Endothelial cell (in vitro differentiated cells): ENCODE measurements around the gene ANKRD27. TPM values are rescaled to one million over a fixed set of nuclear protein-coding genes. Genes with fewer than 3 reads are reported as not detected.
"Not testable (repeated sequence)": the region's sequence is repeated elsewhere in the genome, so short reads cannot be mapped to it uniquely, and the experiment has no call there.

Experiments used
- DNase-seq: peaks from one replicate; pipeline ENCODE4 v3.0.0; 2021; ENCODE audit warnings: low spot score
- H3K27ac Mint-ChIP-seq: one replicate; pipeline ENCODE4 v1.8.0; 2021; ENCODE audit warnings: mixed read lengths, inconsistent platforms; ENCODE audit not compliant: unreplicated experiment
- H3K27me3 Mint-ChIP-seq: one replicate; pipeline ENCODE4 v1.8.0; 2021; ENCODE audit warnings: mild to moderate bottlenecking, moderate library complexity, mixed read lengths, inconsistent platforms; ENCODE audit not compliant: unreplicated experiment
- H3K36me3 Mint-ChIP-seq: one replicate; pipeline ENCODE4 v1.8.0; 2021; ENCODE audit warnings: mild to moderate bottlenecking, low read depth, mixed read lengths, inconsistent platforms; ENCODE audit not compliant: unreplicated experiment
- H3K4me1 Mint-ChIP-seq: one replicate; pipeline ENCODE4 v1.8.0; 2021; ENCODE audit warnings: mild to moderate bottlenecking, mixed read lengths, inconsistent platforms; ENCODE audit not compliant: unreplicated experiment
- H3K4me3 Mint-ChIP-seq: one replicate; pipeline ENCODE4 v1.8.0; 2021; ENCODE audit warnings: mild to moderate bottlenecking, mixed read lengths, inconsistent platforms; ENCODE audit not compliant: unreplicated experiment
- H3K9me3 Mint-ChIP-seq: one replicate; pipeline ENCODE4 v1.8.0; 2021; ENCODE audit warnings: mixed read lengths, inconsistent platforms; ENCODE audit not compliant: unreplicated experiment
- total RNA-seq: library from RNA; stranded (reverse); fragmentation: NEBNext Ultra II Directional; extraction: Animal tissue kit (Norgen Biotek cat#: 25700); gene quantifications from one replicate; pipeline ENCODE4 v1.2.1, GENCODE V29; 2021; ENCODE audit not compliant: unreplicated experiment
- TF ChIP-seq, protein P1 (sequence below): fragments of 200-600 bp; sonication (generic); IDR thresholded peaks from one replicate; pipeline ENCODE4 v1.5.0; 2021; ENCODE audit warnings: antibody characterized with exemption; ENCODE audit not compliant: unreplicated experiment

The ANKRD27 gene
- total RNA-seq, 1 donor from 2014 or later, result 20.8 TPM

DNA sequence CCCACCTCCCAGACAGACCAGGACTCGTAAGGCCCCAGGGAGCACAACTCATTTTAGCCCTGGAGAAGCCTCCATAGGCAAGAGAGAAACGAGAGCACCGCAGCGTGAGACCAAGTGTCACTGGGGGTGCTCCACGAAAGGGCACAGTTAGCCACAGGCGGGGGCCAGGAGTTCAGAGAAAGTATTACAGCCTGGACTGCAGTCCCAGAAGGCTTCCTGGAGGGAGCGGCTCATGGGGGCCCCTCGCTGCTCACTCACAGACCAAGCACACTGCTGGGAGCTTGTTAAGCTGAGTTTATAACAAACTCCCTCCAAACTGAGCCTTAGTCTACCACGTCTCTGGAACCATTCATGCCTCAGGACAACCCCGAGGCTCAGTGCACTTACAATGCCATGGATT lies 16.5 kb downstream of the ANKRD27 start:
- Mint-ChIP-seq H3K36me3 (no peaks in the 10 kb centered on the region), H3K9me3 (no peaks in the 10 kb centered on the region), H3K4me3 (no peak overlapping the region), H3K27me3 (peaks cover 3% of the 10 kb centered on the region), H3K27ac (no peak overlapping the region), H3K4me1 (no peaks in the 10 kb centered on the region)
- DNase-seq, result no peak
- TF ChIP-seq, protein P1, sequence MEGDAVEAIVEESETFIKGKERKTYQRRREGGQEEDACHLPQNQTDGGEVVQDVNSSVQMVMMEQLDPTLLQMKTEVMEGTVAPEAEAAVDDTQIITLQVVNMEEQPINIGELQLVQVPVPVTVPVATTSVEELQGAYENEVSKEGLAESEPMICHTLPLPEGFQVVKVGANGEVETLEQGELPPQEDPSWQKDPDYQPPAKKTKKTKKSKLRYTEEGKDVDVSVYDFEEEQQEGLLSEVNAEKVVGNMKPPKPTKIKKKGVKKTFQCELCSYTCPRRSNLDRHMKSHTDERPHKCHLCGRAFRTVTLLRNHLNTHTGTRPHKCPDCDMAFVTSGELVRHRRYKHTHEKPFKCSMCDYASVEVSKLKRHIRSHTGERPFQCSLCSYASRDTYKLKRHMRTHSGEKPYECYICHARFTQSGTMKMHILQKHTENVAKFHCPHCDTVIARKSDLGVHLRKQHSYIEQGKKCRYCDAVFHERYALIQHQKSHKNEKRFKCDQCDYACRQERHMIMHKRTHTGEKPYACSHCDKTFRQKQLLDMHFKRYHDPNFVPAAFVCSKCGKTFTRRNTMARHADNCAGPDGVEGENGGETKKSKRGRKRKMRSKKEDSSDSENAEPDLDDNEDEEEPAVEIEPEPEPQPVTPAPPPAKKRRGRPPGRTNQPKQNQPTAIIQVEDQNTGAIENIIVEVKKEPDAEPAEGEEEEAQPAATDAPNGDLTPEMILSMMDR, result no peak

DNA sequence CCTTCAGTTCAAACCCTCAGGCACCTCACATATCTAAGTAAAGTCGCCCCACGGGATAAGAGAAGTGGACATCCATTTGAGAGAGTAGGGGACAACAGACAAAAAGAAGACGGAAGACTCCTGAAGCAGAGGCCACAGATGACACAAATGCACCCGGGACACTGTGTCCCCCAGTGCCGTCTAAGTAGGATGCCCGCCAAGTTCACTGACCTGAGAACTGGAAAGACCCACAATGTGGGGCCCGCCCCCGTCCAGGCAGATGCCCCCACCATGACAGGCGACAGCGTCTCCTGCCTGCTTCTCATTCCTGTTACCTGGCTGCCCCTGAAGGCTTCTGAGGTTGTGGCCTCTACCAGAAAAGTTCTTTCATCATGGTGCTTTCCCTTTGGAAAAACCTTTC lies 16.9 kb downstream of the ANKRD27 start:
- H3K27me3 Mint-ChIP-seq, result peaks cover 3% of the 10 kb centered on the region
- no peak for DNase-seq
- H3K9me3 Mint-ChIP-seq, result no peaks in the 10 kb centered on the region
- no peaks in the 10 kb centered on the region for H3K36me3 Mint-ChIP-seq
- no peak overlapping the region for H3K27ac Mint-ChIP-seq
- H3K4me3 Mint-ChIP-seq, result no peak overlapping the region
- H3K4me1 Mint-ChIP-seq, result no peaks in the 10 kb centered on the region
- TF ChIP-seq, protein P1, result no peak

DNA sequence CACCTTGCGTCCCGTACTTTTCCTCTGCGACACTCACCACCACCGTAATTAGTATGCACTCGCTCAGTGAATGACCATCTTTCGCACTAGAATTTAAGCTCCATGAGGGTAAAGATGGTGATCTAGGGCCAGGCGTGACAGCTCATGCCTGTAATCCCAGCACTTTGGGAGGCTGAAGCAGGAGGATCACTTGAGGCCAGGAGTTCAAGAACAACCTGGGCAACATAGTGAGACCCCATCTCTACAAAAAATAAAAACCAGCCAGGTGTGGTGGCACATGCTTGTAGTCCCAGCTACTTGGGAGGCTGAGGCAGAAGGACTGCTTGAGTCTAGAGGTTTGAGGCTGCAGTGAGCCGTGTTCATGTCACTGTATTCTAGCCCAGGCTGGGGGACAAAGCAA lies 18.6 kb downstream of the ANKRD27 start:
- H3K27ac Mint-ChIP-seq, H3K36me3 Mint-ChIP-seq, DNase-seq, H3K27me3 Mint-ChIP-seq, H3K4me3 Mint-ChIP-seq, H3K9me3 Mint-ChIP-seq, H3K4me1 Mint-ChIP-seq: not testable (repeated sequence)

DNA sequence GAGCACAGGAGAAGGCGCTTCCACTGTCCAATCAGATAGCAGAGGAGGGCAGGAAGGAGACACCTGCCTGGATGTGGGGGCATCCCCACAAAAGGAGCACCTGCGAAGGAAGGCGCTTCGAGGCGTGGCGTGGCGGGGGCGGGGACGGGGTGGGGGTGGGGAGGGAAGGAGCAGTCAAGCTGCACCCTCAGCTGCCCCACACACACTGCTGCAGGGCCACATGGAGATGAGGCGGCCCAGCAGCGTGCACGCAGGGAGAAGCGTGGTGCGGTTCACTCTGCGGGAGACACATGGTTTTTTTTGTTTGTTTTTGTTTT lies 21.4 kb downstream of the ANKRD27 start:
- no peak overlapping the region for H3K27ac Mint-ChIP-seq
- no peaks in the 10 kb centered on the region for H3K4me1 Mint-ChIP-seq
- TF ChIP-seq, protein P1, result no peak
- peaks cover 7% of the 10 kb centered on the region for H3K27me3 Mint-ChIP-seq
- DNase-seq, result no peak
- H3K9me3 Mint-ChIP-seq, result no peaks in the 10 kb centered on the region
- H3K36me3 Mint-ChIP-seq, result peaks cover 3% of the 10 kb centered on the region
- no peak overlapping the region for H3K4me3 Mint-ChIP-seq

DNA sequence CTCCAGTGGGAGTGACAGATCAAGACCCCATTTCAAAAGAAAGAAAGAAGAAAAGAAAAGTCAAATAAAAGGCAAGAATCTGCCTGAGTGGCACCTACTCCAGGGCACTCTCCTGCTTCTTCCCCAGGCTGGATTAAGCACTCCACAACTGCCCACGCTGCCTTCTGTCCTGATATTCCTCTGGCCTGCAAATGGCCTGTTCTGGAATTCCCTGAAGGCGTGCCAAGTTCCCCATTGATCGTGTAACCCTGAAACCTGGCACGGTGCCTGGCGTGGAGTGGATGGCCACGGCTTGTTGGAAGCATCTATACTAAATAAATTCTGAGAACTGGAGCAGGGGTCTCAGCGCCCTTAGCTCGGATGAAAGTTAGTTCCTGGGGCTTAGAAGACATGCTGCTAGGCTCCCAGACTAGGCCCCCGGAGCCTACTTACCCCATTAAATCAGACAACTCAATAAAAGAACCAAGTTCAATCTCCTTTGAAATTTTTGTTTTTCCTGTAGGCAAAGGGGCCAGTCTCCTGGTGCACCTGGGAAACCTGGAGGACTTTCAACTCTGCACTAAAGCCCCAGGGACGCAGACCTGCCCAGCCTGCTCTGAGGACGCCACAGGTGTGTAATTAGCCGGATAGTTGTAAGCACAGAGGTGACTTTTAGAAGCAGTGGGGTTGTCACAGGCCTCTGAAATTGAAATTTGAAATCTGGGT lies 21.9 kb downstream of the ANKRD27 start:
- H3K4me3 Mint-ChIP-seq, result no peak overlapping the region
- DNase-seq, result no peak
- H3K9me3 Mint-ChIP-seq, result no peaks in the 10 kb centered on the region
- no peak overlapping the region for H3K27ac Mint-ChIP-seq
- no peaks in the 10 kb centered on the region for H3K4me1 Mint-ChIP-seq
- TF ChIP-seq, protein P1, result no peak
- H3K27me3 Mint-ChIP-seq, result peaks cover 7% of the 10 kb centered on the region
- peaks cover 3% of the 10 kb centered on the region for H3K36me3 Mint-ChIP-seq

DNA sequence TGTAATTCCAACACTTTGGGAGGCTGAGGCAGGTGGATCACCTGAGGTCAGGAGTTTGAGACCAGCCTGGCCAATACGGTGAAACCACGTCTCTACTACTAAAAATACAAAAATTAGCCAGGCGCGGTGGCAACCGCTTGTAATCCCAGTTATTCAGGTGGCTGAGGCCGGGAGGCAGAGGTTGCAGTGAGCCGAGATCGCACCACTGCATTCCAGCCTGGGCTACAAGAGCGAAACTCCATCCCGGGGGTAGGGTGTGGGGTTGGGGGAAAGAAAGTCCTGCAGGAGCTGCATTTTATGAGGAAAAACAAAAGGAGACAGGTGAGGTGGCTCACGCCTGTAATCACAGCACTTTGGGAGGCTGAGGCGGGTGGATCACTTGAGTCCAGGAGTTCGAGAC lies 22.6 kb downstream of the ANKRD27 start:
- H3K4me1 Mint-ChIP-seq, H3K36me3 Mint-ChIP-seq, H3K9me3 Mint-ChIP-seq, DNase-seq, H3K27me3 Mint-ChIP-seq, H3K4me3 Mint-ChIP-seq, H3K27ac Mint-ChIP-seq: not testable (repeated sequence)
